GM04503 (cell line): ENCODE data around the gene DENND5B.
A peak's percentile ranks its signal among the peaks of the same experiment; 100 is the strongest.
"Not testable (repeated sequence)": the region's sequence is repeated elsewhere in the genome, so short reads cannot be mapped to it uniquely, and the experiment has no call there.

Experiments
- DNase-seq: peaks from one replicate; pipeline ENCODE4 v3.0.0-alpha.2; 2012; ENCODE audit warnings: low read depth

The DENND5B gene

DNA sequence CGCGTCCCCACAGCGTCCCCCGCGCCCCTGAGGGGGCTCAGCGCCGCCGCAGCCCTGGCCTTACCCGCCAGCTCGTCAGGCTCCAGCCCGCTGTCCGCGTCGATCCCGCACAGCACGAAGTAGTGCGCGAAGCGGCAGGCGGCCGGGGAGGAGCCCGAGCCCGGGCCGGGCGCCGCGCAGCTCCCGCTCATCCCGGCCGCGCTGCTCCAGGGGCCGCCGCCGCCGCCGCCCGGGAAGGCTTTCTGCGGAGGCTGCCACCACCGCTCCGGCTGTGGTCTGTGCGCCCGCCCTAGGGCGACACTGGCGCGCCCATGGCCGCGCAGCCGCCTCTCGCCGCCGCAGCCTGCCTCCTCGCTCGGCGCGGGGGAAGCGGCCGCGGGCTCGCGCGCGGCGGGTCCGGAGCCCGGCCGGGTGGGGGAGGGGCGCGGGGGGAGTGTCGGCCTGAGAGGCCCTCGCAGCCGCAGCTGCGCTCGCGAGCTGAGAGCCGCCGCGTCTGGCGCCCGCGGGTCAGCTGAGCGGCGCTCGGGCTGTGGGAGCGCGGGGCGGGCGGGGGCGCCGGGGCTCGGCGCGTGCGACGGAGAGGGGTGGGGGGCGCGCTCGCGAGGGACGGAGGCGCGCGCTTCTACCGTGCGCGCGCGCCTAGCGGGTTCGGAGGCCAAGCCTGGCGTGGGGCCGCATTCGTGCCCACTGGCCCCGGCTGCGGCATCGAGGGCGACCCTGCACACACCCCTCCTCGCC is at the start of gene DENND5B:
Gene DENND5B, minus strand, starts transcription at position 495 of the 738 bp plus-strand sequence. Its CDS starts 304 bp downstream, at position 191.
- no peak for DNase-seq

DNA sequence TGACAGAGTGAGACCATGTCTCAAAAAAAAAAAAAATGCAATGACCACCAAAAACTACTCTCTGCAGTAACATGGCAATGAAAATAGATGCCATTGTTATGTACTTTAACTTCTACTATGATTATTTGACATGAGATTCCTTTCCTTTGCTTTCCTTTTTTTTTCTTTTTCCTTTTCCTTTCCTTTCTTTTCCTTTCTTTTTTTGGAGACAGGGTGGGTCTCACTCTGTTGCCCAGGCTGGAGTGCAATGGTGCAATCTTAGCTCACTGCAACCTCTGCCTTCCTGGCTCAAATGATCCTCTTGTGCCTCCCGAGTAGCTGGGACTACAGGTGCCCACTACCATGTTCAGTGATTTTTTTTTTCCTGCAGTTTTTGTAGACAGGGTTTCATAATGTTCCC is 43.7 kb upstream of the DENND5B start:
- no peak for DNase-seq

DNA sequence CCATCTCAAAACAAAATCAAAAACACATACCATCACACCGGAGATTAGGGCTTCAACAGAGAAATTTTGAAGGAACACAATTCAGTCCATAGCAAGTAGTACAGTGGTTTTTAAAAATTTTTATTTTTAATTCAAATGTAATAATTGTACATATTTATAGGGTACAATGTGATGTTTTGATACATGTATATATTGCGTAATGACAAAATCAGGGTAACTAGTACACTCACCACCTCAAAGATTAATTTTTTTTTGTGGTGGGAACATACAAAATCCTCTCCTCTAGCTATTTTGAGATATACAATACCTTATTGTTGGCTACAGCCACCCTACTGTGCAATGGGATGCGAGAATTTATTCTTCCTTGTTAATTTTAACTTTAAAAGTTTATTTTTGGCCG is 42.5 kb upstream of the DENND5B start:
- DNase-seq = no peak

DNA sequence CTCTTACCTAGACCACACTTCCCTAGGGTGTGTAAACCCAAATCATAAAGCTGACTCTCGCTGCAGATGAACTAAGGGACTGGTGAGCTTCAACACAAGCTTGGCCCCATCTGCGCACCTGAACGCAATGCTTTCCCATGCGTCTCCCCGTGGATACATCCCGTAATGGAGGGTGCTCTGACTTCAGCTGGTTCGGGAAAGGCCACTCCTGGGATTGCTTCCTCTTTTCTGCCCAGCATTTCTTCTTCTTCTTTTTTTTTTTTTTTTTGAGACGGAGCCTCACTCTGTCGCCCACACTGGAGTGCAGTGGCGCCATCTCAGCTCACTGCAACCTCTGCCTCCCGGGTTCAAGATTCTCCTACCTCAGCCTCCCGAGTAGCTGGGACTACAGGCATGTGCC is 40.9 kb upstream of the DENND5B start:
- DNase-seq = no peak

DNA sequence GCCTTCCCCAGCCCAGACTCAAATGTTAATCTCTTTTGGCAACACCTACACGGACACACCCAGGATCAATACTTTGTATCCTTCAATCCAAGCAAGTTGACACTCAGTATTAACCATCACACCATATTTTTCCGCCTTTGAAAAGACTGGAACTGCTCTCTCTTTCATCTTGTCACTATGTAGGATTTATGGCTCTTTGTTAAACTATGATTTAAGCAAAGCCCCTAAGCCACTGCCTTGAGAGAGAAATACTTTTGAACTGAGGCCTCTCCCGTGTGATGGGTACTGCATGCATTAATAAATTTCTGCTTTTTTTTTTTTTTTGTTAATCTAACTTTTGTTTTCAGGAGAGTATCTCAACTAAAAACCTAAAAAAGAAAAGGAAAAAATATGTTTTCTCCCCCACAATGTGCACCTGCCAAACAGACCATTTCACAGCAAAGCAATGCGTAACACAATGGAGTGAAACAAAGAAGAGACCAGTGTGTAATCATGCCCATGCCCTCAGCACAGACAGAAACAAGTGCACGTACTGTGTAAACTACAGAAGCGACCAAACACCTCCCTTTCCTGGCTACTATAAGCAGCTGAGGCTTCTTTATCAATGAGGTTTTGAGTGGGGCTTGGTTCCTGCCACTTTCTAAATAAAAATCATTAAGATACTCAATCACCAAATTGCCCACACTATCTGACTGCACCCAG is 40.2 kb upstream of the DENND5B start:
- DNase-seq = no peak

DNA sequence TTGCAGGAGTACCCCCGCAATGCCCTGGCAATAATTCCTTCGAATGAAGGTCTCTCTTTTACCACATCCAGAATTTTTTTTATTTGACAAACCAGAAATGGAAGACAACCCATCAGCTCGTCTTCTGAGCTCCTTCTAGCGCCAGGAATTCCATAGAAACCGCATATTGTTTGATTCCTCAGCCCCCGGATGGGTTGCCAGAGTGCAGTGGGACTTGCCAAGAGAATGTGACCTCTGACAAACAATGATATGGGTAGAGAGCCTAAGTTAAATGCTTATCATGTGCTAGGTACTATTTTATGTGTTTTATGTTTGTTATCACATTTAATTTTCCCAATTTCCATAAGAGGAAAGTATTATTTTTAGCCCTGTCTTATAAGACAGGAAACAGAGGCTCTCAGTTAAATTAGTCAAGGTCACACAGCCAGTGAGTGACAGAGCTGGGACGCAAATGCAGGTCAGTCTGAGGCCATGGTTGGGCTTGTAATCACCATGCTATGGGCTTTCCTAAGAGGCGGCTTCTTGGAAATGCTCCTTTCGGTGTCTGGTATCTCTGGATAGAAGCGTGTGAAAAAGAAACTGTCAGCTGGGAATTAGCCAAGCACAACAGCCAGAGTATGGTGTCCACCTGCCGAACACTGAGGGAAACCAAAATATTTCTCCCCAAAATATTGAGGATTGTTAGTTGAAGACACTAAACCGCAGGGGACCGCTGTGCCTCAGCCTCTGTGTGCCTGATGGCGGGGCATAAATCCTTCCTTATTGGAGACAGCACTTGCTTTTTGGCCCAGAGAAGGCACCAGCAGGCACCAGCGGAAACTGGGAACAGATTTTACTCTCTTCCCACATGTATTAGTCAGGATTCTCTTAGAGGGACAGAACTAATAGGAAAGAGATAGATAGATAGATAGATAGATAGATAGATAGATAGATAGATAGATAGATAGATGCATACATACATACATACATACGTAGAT is 39.1 kb upstream of the DENND5B start:
- peak; percentile 58 for DNase-seq

DNA sequence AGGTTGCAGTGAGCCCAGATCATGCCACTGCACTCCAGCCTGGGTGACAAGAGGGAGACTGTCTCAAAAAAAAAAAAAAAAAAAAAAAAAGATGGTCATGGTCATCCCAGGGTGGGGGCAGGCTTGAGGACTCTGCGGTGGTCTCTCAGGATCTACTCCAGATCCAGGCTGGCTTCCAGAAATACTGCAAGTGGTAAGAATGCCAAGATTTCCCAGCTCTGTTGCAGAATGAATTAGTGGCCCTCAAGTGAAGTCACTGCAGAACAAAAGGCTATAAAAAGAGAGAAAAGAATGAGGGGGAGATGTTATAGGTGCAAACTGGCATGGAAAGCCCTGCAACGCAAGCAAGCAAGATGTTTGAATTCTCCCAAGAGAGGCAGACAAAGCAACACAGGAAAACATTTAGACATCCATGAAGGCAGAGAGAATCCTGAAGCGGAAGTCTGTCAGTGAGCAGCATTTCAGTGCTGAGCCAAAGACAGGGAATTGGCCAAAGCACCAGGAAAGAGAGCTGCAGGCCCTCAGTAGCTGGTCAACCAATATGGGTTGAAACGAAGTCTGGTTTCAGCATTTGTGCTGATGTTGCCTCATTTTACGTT is 36.6 kb upstream of the DENND5B start:
- no peak for DNase-seq

DNA sequence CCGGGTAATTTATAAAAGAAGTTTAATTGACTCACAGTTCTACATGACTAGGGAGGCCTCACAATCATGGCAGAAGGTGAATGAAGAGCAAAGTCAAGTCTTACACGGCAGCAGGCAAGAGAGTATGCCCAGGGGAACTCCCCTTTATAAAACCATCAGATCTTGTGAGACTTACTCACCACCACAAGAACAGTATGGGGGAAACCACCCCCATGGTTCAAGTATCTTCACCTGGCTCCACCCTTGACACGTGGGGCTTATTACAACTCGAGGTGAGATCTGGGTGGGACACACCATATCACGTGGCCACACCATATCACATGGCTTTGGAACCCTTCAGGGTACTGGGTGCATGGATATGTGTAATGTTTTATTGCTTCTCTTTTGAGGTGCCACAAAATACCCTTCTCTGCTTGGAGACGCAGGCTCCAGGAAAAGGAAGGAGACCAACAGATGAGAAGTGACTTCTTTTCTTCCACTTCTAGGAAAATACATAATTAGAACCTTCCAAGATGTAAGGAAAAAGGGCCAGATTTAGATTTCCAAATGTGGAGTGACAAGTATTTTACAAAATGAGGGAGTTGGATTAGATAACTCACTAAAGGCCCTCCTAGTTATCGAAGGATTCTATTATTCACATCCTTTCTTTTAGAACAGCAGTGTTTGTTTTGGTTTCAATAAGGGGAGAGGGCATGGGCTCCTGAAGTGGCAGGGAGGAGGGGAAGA is 35.5 kb upstream of the DENND5B start:
- no peak for DNase-seq

DNA sequence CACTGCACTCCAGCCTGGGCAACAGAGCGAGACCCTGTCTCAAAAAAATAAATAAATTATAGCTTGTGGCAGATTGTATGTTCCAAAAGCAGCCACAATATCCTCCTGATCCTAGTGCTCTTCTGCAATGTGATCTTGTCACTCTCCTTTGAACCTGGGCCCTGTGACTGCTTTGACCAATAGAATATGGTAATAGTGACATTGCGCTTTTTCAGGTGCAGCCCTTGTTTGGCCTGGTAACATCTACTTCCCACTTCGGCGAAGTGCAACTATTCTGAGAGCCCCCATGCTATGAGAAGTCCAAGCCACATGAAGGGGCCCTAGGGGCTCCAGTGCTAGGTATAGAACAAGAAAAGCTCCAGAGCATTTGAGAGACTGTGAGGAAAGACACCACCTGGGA is 31.1 kb upstream of the DENND5B start:
- DNase-seq = no peak

DNA sequence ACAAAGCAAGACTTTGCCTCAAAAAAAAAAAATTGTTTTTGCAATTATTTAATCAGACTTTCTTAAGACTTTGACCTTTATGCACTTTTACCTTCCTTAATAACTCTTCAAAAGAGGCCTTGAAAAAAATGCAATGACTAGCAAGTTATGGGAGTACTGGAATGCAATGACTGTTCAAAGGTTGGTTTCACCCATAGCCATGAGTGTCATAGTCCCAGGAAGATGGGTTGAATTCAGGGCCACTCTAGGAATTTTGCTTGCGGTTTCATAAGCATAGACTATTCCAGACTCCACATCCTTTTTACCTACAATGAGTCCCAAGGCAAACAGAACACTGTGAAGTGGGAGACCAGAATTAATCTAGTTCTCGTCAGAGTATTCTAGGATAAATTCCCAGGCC is 29.4 kb upstream of the DENND5B start:
- no peak for DNase-seq

DNA sequence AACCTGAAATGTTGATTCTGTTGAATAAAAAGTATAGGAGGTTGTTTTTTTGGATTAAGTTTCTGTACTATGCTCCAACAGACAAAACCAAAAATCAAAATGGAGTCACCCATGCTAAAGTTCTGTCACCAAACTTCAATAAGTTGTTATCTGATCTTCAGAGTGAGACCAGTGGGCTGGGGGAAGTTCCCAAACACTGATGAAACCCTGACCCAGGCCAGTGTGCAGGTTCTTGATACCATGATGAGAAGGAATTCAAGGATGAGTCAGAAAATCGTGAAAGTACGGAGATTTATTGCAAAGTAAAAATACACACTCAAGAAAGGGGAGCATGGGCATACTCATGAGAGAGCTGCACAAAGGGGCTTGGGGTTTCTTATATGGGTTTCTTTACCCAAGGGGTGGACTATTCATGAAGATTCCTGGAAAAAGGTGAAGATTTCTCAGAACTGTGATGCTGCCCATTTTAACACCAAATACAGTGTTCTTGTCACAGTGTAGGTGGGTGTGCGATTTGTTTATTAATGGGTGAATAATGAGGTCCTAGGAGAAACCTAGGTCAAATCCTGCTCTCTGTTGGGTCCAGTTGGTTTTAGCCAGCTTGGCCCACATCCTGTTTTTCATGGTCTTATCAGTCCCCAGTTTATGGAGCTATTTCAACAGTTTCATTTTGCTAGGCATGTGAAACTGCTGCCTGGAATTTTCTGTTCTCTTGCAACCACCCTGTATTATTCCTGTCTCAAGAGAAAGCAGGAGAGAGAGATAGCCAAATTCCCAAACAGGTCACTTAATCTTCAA is 27.5 kb upstream of the DENND5B start:
- DNase-seq = no peak

DNA sequence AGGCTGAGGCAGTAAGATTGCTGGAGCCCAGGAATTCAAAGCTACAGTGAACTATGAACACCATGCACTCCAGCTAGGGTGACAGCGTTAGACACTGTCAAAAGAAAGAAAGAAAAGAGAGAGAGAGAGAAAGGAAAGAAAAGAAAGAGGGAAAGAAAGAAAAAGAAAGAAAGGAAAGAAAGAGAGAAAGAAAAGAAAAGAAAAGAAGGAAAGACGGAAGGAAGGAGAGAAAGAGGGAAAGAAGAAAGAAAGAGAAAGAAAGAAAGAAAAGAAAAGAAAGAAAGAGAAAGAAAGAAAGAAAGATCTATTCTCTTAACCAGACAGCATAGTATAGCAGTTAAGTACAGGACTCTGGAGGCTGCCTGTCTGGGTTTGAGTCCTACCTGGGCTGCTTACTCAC is 21.9 kb upstream of the DENND5B start:
- no peak for DNase-seq

DNA sequence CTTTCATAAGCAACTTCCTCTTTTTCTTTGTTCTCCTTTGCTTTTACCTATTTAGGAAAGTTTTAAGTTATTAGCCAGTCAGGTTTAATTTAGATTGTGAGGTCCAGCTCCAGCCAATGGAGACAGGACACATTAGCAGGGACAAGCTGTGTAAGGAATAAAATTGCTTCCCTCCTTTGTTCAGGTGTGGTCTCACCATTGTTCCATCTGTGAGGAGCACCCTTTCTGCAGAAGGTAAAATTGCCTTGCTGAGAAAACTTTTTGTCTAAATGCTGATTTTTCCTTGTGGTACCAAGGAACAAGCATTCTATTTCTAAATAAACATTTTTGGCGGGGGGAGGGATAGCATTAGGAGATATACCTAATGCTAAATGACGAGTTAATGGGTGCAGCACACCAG is 17.4 kb upstream of the DENND5B start:
- not testable (repeated sequence) for DNase-seq

DNA sequence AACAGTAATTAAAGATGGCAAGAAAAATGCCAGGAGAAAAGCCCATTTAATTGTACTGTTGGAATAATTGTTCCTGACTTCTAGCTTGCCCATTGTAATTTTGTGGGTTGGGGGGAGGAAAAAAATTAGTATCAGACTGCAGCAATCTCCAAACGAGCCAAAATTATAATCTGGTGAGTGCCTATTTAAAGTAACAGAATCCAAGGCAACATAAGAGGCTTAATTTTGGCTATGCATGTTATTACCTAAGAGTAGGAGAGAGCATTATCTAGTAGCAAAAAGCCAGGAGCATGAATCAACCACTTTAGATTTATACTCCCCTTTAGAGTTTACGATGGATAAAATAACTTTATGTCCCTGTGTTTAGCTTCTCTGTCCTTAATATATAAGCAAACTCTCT is 14.6 kb upstream of the DENND5B start:
- DNase-seq = no peak

DNA sequence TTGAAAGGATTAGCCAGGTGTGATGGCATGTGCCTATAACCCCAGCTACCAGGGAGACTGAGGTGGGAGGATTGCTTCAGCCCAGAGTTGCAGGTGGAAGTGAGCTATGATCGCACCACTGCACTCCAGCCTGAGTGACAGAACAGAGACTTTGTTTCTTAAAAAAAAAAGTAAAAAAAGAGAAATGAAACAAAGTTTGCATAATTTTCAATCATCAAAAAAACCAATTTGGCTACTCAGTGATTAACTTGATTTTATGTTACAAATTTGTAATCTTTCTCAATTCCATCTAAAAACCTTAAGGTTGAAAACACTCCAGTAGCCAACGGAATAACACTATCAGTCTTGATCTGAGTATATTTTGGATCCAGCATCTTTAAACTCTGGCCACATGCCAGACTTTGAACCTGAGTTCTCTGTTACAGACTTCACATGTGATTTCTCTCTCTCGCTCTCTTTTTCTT is 12.6 kb upstream of the DENND5B start:
- DNase-seq = no peak

DNA sequence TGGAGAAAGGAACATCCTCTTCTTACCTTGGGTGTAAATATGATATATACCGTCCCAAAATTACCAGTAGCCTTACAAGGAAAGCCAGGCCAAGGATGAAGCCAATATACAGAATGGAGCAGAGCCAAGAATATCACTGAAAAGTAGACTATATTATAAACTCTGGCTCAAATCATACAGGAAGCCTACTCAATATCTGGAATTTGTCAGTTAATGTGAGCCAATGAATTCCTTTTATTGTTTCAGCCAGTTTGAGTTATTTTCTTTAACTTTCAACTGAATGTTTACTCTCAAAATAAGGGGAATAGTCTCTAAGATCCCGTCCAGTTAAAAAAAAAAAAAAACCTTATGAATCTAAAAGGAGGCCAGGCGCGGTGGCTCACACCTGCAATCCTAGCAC is 9.8 kb upstream of the DENND5B start:
- DNase-seq = no peak

DNA sequence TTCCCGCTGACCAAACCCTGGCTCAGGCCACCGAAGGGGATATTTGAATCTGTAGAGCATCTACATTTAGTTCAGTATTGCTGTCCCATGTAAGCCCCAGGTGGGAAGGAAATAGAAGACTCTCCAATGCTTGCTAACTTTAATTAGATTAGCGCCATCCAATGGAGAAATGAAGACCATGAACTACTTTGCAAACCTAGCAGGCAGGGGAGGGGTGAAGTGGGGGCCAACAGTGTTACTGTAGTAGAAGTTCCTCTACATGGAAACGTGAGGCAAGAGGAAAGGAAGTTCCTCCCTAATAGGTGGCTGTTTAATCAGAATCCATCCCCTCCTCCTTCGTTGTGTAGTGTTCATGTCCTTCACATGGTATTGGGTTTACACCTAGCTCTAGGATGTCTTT is 9.3 kb upstream of the DENND5B start:
- DNase-seq = no peak

DNA sequence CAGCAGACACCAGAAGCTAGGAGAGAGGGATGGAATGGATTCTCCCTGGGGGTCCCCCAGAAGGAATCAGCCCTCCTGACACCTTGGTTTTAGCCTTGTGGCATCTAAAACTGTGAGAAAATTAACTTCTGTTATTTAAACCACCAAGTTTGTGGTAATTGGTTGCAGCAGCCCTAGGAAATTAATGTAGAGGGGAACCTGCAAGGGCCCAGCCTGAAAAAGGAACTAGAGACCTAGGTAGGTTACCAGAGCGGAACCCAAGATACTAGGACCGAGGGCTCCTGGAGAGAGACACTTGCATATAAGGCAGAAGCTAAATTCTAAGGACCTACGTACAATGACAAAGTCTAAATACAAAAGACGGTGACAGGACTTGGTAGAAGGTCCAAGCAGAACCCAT is 8.1 kb upstream of the DENND5B start:
- DNase-seq = no peak

DNA sequence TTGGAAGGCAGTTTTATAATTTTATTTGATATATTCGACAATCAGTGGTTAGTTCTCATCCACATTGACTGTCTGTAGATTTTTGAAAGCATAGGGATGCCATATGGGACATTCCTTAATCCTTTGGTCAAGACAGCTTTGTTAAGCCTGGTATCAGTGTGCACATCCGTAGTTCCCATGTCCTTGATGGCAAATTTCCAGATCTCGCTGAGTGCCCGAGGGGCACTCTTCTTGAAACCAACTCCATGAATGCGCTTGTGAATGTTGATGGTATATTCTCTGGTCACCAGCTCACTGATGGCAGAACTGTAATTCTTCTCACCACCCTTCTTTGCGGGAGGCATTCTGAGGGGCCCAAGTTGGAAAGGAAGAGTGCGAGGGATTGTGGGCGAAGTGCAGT is 6.1 kb upstream of the DENND5B start:
- no peak for DNase-seq

DNA sequence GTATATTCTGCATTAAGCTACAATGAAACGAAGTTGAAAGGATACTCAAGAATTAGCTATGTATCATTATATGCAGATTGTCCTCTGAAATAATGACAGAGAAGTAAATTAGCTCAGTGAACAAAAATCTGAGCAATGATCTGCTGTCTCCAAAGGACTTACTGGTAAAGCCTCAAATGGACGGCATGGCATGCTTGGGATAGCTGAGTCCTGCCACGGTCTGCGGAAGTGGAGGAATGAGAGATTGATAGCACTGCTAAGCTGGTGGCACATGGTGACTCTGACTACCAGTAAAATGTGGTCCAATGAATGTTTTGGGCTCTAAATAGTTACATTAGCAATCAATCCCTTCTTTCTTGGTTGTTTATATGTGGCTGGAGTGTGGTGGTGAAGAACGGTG is 3.7 kb upstream of the DENND5B start:
- DNase-seq = peak; percentile 51
